HEK293 (cell line): ENCODE results near the gene HDAC7.

Experiments used
- BCL11A ChIP-seq: fragments of 450-650 bp; formaldehyde crosslinking; IDR thresholded peaks from 2 replicates; pipeline ENCODE4 v1.5.1; 2016; ENCODE audit warnings: low read depth, missing biosample characterization, missing genetic modification characterization
- EGR2 ChIP-seq: fragments of 450-650 bp; formaldehyde crosslinking; IDR thresholded peaks from 2 replicates; pipeline ENCODE4 v1.5.1; 2016; ENCODE audit warnings: low read depth, missing biosample characterization, missing genetic modification characterization
- GLIS1 ChIP-seq: fragments of 450-650 bp; formaldehyde crosslinking; IDR thresholded peaks from 2 replicates; pipeline ENCODE4 v1.5.1; 2016; ENCODE audit warnings: missing biosample characterization, missing genetic modification characterization
- HOXA7 ChIP-seq: sonication (generic); formaldehyde crosslinking; IDR thresholded peaks from 2 replicates; pipeline ENCODE4 v1.8.1; 2022; ENCODE audit warnings: missing genetic modification reagents, borderline replicate concordance
- INSM2 ChIP-seq: fragments of 450-650 bp; formaldehyde crosslinking; IDR thresholded peaks from 2 replicates; pipeline ENCODE4 v1.5.1; 2016; ENCODE audit warnings: missing biosample characterization, missing genetic modification characterization
- KLF17 ChIP-seq: fragments of 450-650 bp; formaldehyde crosslinking; IDR thresholded peaks from 2 replicates; pipeline ENCODE4 v1.5.1; 2016; ENCODE audit warnings: missing biosample characterization, missing genetic modification characterization
- PATZ1 ChIP-seq: fragments of 450-650 bp; formaldehyde crosslinking; IDR thresholded peaks from 2 replicates; pipeline ENCODE4 v1.5.1; 2016; ENCODE audit warnings: missing biosample characterization, missing genetic modification characterization
- SP7 ChIP-seq: fragments of 450-650 bp; formaldehyde crosslinking; IDR thresholded peaks from 2 replicates; pipeline ENCODE4 v1.5.1; 2016; ENCODE audit warnings: missing biosample characterization, missing genetic modification characterization
- ZBTB1 ChIP-seq: fragments of 450-650 bp; formaldehyde crosslinking; IDR thresholded peaks from 2 replicates; pipeline ENCODE4 v1.5.1; 2016; ENCODE audit warnings: missing biosample characterization, missing genetic modification characterization
- ZBTB17 ChIP-seq: fragments of 450-650 bp; formaldehyde crosslinking; IDR thresholded peaks from 2 replicates; pipeline ENCODE4 v1.5.1; 2016; ENCODE audit warnings: missing biosample characterization, missing genetic modification characterization
- ZBTB21 ChIP-seq: fragments of 450-650 bp; formaldehyde crosslinking; IDR thresholded peaks from 2 replicates; pipeline ENCODE4 v1.5.1; 2017; ENCODE audit warnings: missing biosample characterization, missing genetic modification characterization
- ZBTB7A ChIP-seq: fragments of 450-650 bp; formaldehyde crosslinking; IDR thresholded peaks from 2 replicates; pipeline ENCODE4 v1.5.1; 2016; ENCODE audit warnings: low read depth, missing biosample characterization, missing genetic modification characterization
- ZEB2 ChIP-seq: fragments of 450-650 bp; formaldehyde crosslinking; IDR thresholded peaks from 2 replicates; pipeline ENCODE4 v1.5.1; 2016; ENCODE audit warnings: missing biosample characterization, missing genetic modification characterization
- ZFHX2 ChIP-seq: fragments of 450-650 bp; formaldehyde crosslinking; conservative IDR thresholded peaks from 2 replicates; pipeline ENCODE4 v1.5.1; 2016; ENCODE audit warnings: missing biosample characterization, missing genetic modification characterization
- ZFP37 ChIP-seq: fragments of 450-650 bp; formaldehyde crosslinking; IDR thresholded peaks from 2 replicates; pipeline ENCODE4 v1.5.1; 2016; ENCODE audit warnings: missing biosample characterization, missing genetic modification characterization
- ZNF24 ChIP-seq: fragments of 450-650 bp; formaldehyde crosslinking; IDR thresholded peaks from 2 replicates; pipeline ENCODE4 v1.5.1; 2016; ENCODE audit warnings: missing biosample characterization, missing genetic modification characterization
- ZNF335 ChIP-seq: fragments of 450-650 bp; formaldehyde crosslinking; conservative IDR thresholded peaks from 2 replicates; pipeline ENCODE4 v1.5.1; 2016; ENCODE audit warnings: missing biosample characterization, missing genetic modification characterization
- ZNF394 ChIP-seq: fragments of 450-650 bp; formaldehyde crosslinking; IDR thresholded peaks from 2 replicates; pipeline ENCODE4 v1.5.1; 2016; ENCODE audit warnings: missing biosample characterization, missing genetic modification characterization, mild to moderate bottlenecking, moderate library complexity, borderline replicate concordance
- ZNF398 ChIP-seq: fragments of 450-650 bp; formaldehyde crosslinking; IDR thresholded peaks from 2 replicates; pipeline ENCODE4 v1.5.1; 2017; ENCODE audit warnings: missing biosample characterization, missing genetic modification characterization
- ZNF501 ChIP-seq: fragments of 450-650 bp; formaldehyde crosslinking; IDR thresholded peaks from 2 replicates; pipeline ENCODE4 v1.5.1; 2016; ENCODE audit warnings: missing biosample characterization, missing genetic modification characterization
- ZNF623 ChIP-seq: fragments of 450-650 bp; formaldehyde crosslinking; IDR thresholded peaks from 2 replicates; pipeline ENCODE4 v1.5.1; 2016; ENCODE audit warnings: missing biosample characterization, missing genetic modification characterization
- ZNF629 ChIP-seq: fragments of 450-650 bp; formaldehyde crosslinking; IDR thresholded peaks from 2 replicates; pipeline ENCODE4 v1.5.1; 2017; ENCODE audit warnings: missing biosample characterization, missing genetic modification characterization
- ZNF660 ChIP-seq: fragments of 450-650 bp; IDR thresholded peaks from 2 replicates; pipeline ENCODE4 v1.5.1; 2018; ENCODE audit warnings: missing biosample characterization, mild to moderate bottlenecking, missing genetic modification characterization
- ZNF677 ChIP-seq: fragments of 450-650 bp; IDR thresholded peaks from 2 replicates; pipeline ENCODE4 v1.5.0; 2018; ENCODE audit warnings: missing biosample characterization, mild to moderate bottlenecking, missing genetic modification characterization, moderate library complexity
- ZNF692 ChIP-seq: fragments of 450-650 bp; formaldehyde crosslinking; IDR thresholded peaks from 2 replicates; pipeline ENCODE4 v1.5.1; 2016; ENCODE audit warnings: missing biosample characterization, missing genetic modification characterization
- ZNF707 ChIP-seq: fragments of 450-650 bp; formaldehyde crosslinking; IDR thresholded peaks from 2 replicates; pipeline ENCODE4 v1.5.1; 2016; ENCODE audit warnings: missing biosample characterization, missing genetic modification characterization
- ZNF76 ChIP-seq: fragments of 450-650 bp; formaldehyde crosslinking; IDR thresholded peaks from 2 replicates; pipeline ENCODE4; 2016; ENCODE audit warnings: low read depth, missing biosample characterization, missing genetic modification characterization, borderline replicate concordance
- ZNF768 ChIP-seq: fragments of 450-650 bp; formaldehyde crosslinking; IDR thresholded peaks from 2 replicates; pipeline ENCODE4 v1.5.1; 2018; ENCODE audit warnings: missing biosample characterization, mild to moderate bottlenecking, missing genetic modification characterization
- ZSCAN18 ChIP-seq: fragments of 450-650 bp; formaldehyde crosslinking; IDR thresholded peaks from 2 replicates; pipeline ENCODE4 v1.5.1; 2016; ENCODE audit warnings: missing biosample characterization, missing genetic modification characterization

The HDAC7 gene

GRCh38 chr12:47820631-47821345 is 1.1 kb upstream of the HDAC7 start (continued):
- TF ChIP-seq ZNF501 (0 out of 2 replicates have a peak, but pooled peaks have one; percentile 5), ZNF677 (tag by site-specific recombination) (no peak), ZNF623 (tag by site-specific recombination) (0 out of 2 replicates have a peak, but pooled peaks have one; percentile 3), ZNF24 (tag by site-specific recombination) (peak; percentile 81; the same call in 1 of the 2 replicates), ZBTB21 (peak; percentile 65; the same call in 1 of the 2 replicates), ZFP37 (no peak), EGR2 (tag by site-specific recombination) (peak; percentile 76), PATZ1 (peak; percentile 84; the same call in 1 of the 2 replicates), ZBTB1 (tag by site-specific recombination) (no peak), ZNF768 (tag by site-specific recombination) (no peak), ZNF660 (0 out of 2 replicates have a peak, but pooled peaks have one; percentile 33), ZEB2 (tag by site-specific recombination) (peak; percentile 84), ZNF629 (peak; percentile 74), BCL11A (tag by site-specific recombination) (peak; percentile 55; the same call in 1 of the 2 replicates), ZNF335 (tag by site-specific recombination) (peak; percentile 34), ZNF707 (tag by site-specific recombination) (no peak), KLF17 (tag by site-specific recombination) (peak; percentile 65; the same call in 1 of the 2 replicates), ZNF394 (tag by site-specific recombination) (0 out of 2 replicates have a peak, but pooled peaks have one; percentile 10), GLIS1 (tag by site-specific recombination) (peak; percentile 83), INSM2 (tag by site-specific recombination) (peak; percentile 94), ZBTB7A (no peak), ZFHX2 (tag by site-specific recombination) (peak; percentile 75), HOXA7 (CRISPR knock-in tag) (no peak), ZNF76 (tag by site-specific recombination) (peak; percentile 48; the same call in 1 of the 2 replicates), ZNF692 (0 out of 2 replicates have a peak, but pooled peaks have one; percentile 33), ZNF398 (tag by site-specific recombination) (peak; percentile 99), ZSCAN18 (tag by site-specific recombination) (0 out of 2 replicates have a peak, but pooled peaks have one; percentile 9), ZBTB17 (peak; percentile 85), SP7 (tag by site-specific recombination) (peak; percentile 66; the same call in 1 of the 2 replicates)
